Neutrophil (primary cell): ENCODE measurements around the gene HDAC11.

Experiments
- H3K27ac ChIP-seq: fragments of 200-600 bp; sonication (generic); 2 replicates; pipeline ENCODE4 v1.5.1; 2016; ENCODE audit warnings: mild to moderate bottlenecking, moderate library complexity
- H3K27me3 ChIP-seq: fragments of 200-600 bp; sonication (generic); 2 replicates; pipeline ENCODE4 v1.6.0; 2016; ENCODE audit warnings: mild to moderate bottlenecking
- H3K36me3 ChIP-seq: fragments of 200-600 bp; sonication (generic); 2 replicates; pipeline ENCODE4 v1.5.1; 2017
- H3K4me1 ChIP-seq, 2 experiments: fragments of 200-600 bp in 1 of 2; sonication (generic) in 1 of 2; 1 replicate in 1 of 2; 2 replicates in 1 of 2; pipeline versions ENCODE4 v1.5.1 to v1.6.1; 2013 to 2016; ENCODE audit warnings: low read depth in 1 of 2, low read length in 1 of 2, mild to moderate bottlenecking in 1 of 2, moderate library complexity in 1 of 2; ENCODE audit not compliant: control insufficient read depth in 1 of 2, insufficient read depth in 1 of 2
- H3K4me3 ChIP-seq, 2 experiments: fragments of 200-600 bp in 1 of 2; sonication (generic) in 1 of 2; 1 replicate in 1 of 2; 2 replicates in 1 of 2; pipeline ENCODE4 v1.5.1; 2013 to 2016; ENCODE audit warnings: low read depth in 1 of 2, low read length in 1 of 2, mild to moderate bottlenecking in 1 of 2, moderate library complexity in 1 of 2
- H3K9me3 ChIP-seq: fragments of 200-600 bp; sonication (generic); 2 replicates; pipeline ENCODE4 v1.5.1; 2016
- CTCF ChIP-seq: fragments of 200-600 bp; sonication (generic); IDR thresholded peaks from 2 replicates; pipeline ENCODE4 v1.5.1; 2016; ENCODE audit warnings: antibody characterized with exemption

The HDAC11 gene

GRCh38 chr3:13501958-13502790 lies 22.1 kb downstream of the HDAC11 start:
- no peaks in the 10 kb centered on the region for H3K36me3 ChIP-seq
- H3K27me3 ChIP-seq: peaks cover 9% of the 10 kb centered on the region
- no peak overlapping the region for H3K27ac ChIP-seq
- no peak for TF ChIP-seq CTCF
- no peaks in the 10 kb centered on the region for H3K4me1 ChIP-seq
- H3K4me3 ChIP-seq: no peak overlapping the region
- no peaks in the 10 kb centered on the region for H3K9me3 ChIP-seq

DNA sequence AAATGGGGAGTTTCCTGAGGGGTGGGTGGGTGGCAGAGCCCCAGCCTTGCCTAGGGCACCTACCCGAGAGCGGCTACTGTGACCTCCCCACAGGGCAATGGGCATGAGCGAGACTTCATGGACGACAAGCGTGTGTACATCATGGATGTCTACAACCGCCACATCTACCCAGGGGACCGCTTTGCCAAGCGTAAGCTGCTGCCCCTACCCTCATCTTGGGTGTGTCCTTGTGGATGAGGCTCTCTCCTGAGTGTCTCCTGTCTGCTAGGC lies 22.6 kb downstream of the HDAC11 start:
- H3K36me3 ChIP-seq: no peaks in the 10 kb centered on the region
- H3K9me3 ChIP-seq: no peaks in the 10 kb centered on the region
- H3K4me1 ChIP-seq: no peaks in the 10 kb centered on the region
- H3K4me3 ChIP-seq: no peak overlapping the region
- H3K27ac ChIP-seq: no peak overlapping the region
- H3K27me3 ChIP-seq: peaks cover 13% of the 10 kb centered on the region
- no peak for TF ChIP-seq CTCF

DNA sequence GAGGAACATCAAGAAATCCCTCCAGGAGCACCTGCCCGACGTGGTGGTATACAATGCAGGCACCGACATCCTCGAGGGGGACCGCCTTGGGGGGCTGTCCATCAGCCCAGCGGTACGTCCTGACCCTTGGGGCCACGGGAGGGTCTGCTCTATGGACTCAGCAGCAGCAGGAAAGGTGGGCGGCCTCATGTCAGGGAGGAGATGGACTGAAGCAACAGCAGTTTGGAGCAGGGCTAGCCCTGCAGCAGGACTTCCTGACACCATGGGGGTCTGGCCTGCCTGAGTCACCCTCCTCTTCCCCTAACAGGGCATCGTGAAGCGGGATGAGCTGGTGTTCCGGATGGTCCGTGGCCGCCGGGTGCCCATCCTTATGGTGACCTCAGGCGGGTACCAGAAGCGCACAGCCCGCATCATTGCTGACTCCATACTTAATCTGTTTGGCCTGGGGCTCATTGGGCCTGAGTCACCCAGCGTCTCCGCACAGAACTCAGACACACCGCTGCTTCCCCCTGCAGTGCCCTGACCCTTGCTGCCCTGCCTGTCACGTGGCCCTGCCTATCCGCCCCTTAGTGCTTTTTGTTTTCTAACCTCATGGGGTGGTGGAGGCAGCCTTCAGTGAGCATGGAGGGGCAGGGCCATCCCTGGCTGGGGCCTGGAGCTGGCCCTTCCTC lies 24.2 kb downstream of the HDAC11 start:
- H3K4me1 ChIP-seq: no peaks in the 10 kb centered on the region
- peaks cover 17% of the 10 kb centered on the region for H3K27me3 ChIP-seq
- H3K36me3 ChIP-seq: no peaks in the 10 kb centered on the region
- no peak overlapping the region for H3K4me3 ChIP-seq
- no peaks in the 10 kb centered on the region for H3K9me3 ChIP-seq
- TF ChIP-seq CTCF: no peak
- H3K27ac ChIP-seq: no peak overlapping the region

- TF ChIP-seq CTCF: no peak
These were observed 25.3 kb downstream of the HDAC11 start for GRCh38 chr3:13505147-13506130.

DNA sequence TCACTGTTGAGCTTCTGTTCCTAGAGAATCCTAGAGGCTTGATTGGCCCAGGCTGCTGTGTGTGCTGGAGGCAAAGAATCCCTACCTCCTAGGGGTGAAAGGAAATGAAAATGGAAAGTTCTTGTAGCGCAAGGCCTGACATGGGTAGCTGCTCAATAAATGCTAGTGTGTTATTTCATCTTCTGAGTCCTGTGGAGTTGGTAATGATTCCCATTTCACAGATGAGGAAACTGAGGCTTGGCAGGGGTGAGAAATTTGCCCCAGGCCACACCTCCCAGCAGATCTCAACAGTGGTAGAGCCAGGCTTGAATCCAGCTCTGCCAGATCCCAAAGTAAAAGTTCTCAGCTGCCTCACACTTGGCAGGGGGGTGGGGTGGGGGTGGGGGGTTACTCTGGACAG lies 26.1 kb downstream of the HDAC11 start:
- no peak for TF ChIP-seq CTCF
- H3K9me3 ChIP-seq: no peaks in the 10 kb centered on the region

More at GRCh38 chr3:13505147-13506130, 25.3 kb downstream of the HDAC11 start:
- Histone ChIP-seq H3K4me1 (no peaks in the 10 kb centered on the region), H3K27me3 (peaks cover 17% of the 10 kb centered on the region), H3K36me3 (no peaks in the 10 kb centered on the region), H3K9me3 (no peaks in the 10 kb centered on the region), H3K4me3 (no peak overlapping the region), H3K27ac (no peak overlapping the region)

More for the DNA sequence above, 26.1 kb downstream of the HDAC11 start:
- Histone ChIP-seq H3K27me3 (peaks cover 17% of the 10 kb centered on the region), H3K27ac (no peak overlapping the region), H3K36me3 (no peaks in the 10 kb centered on the region), H3K4me1 (no peaks in the 10 kb centered on the region), H3K4me3 (no peak overlapping the region)
